ENCODE results near the gene CHSY3.

DNA sequence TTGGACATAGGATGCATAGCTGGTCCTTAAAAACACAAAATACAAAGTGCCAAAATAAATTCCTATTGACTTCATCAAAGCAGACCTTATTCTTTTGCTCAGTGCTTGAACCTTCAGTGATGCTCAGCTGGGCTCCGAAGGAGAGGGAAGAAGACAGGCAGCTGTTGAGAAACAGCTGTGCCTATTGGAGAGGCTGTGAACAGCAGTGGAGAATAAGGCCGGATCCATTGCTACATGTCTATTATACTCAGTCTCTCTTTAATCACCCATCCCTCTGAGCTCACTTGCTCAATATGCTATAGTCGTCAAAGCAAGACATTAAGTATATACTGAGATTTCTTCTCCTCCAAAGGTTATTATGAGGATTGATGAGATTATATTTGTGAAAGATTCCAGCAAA, 174.4 kb downstream of the CHSY3 start:
- TF ChIP-seq, protein P1, sequence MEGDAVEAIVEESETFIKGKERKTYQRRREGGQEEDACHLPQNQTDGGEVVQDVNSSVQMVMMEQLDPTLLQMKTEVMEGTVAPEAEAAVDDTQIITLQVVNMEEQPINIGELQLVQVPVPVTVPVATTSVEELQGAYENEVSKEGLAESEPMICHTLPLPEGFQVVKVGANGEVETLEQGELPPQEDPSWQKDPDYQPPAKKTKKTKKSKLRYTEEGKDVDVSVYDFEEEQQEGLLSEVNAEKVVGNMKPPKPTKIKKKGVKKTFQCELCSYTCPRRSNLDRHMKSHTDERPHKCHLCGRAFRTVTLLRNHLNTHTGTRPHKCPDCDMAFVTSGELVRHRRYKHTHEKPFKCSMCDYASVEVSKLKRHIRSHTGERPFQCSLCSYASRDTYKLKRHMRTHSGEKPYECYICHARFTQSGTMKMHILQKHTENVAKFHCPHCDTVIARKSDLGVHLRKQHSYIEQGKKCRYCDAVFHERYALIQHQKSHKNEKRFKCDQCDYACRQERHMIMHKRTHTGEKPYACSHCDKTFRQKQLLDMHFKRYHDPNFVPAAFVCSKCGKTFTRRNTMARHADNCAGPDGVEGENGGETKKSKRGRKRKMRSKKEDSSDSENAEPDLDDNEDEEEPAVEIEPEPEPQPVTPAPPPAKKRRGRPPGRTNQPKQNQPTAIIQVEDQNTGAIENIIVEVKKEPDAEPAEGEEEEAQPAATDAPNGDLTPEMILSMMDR (IDR thresholded peaks at IDR 0.05 in 4 of 5, conservative IDR thresholded peaks at IDR 0.05 in 1 of 5): no peak
- TF ChIP-seq POLR2A (IDR thresholded peaks at IDR 0.05): no peak

Measured in gastrocnemius medialis (tissue), 4 donors.